Measurements from ENCODE around the gene SART1.

SART1 gene

GRCh38 chr11:65972116-65972515 is 10.6 kb downstream of the SART1 start:
- no peak overlapping the region for H3K4me3 ChIP-seq (ENCODE audit: control insufficient read depth, low read depth, low read length)
- TF ChIP-seq CTCF (IDR thresholded peaks at IDR 0.05; ENCODE audit: control insufficient read depth, insufficient read depth, low read depth, low read length, missing control alignments) = no peak
- DNase-seq (ENCODE audit: low read depth) = no peak

- H3K4me3 ChIP-seq (ENCODE audit: control insufficient read depth, low read depth, low read length) = no peak overlapping the region
- DNase-seq (ENCODE audit: low read depth) = no peak
- no peak for TF ChIP-seq CTCF (IDR thresholded peaks at IDR 0.05; ENCODE audit: control insufficient read depth, insufficient read depth, low read depth, low read length, missing control alignments)
These were observed 12.0 kb downstream of the SART1 start for GRCh38 chr11:65973439-65974110.

GRCh38 chr11:65975771-65976170 is 14.2 kb downstream of the SART1 start:
- no peak for DNase-seq (ENCODE audit: low read depth)
- no peak for TF ChIP-seq CTCF (IDR thresholded peaks at IDR 0.05; ENCODE audit: control insufficient read depth, insufficient read depth, low read depth, low read length, missing control alignments)
- H3K4me3 ChIP-seq (ENCODE audit: control insufficient read depth, low read depth, low read length) = no peak overlapping the region

- no peak overlapping the region for H3K4me3 ChIP-seq (ENCODE audit: control insufficient read depth, low read depth, low read length)
- no peak for DNase-seq (ENCODE audit: low read depth)
- TF ChIP-seq CTCF (IDR thresholded peaks at IDR 0.05; ENCODE audit: control insufficient read depth, insufficient read depth, low read depth, low read length, missing control alignments) = no peak
These were observed 15.0 kb downstream of the SART1 start for GRCh38 chr11:65976216-65977176.

- no peak overlapping the region for H3K4me3 ChIP-seq (ENCODE audit: control insufficient read depth, low read depth, low read length)
- no peak for DNase-seq (ENCODE audit: low read depth)
These were observed 16.3 kb downstream of the SART1 start for GRCh38 chr11:65977621-65978390.

More at GRCh38 chr11:65977621-65978390, 16.3 kb downstream of the SART1 start:
- no peak for TF ChIP-seq CTCF (IDR thresholded peaks at IDR 0.05; ENCODE audit: control insufficient read depth, insufficient read depth, low read depth, low read length, missing control alignments)

Measured in AG09309 (cell line).